ENCODE results near the gene AXL. TPM values are rescaled to one million over a fixed set of nuclear protein-coding genes. Genes with fewer than 3 reads are reported as not detected.

Gene AXL
- total RNA-seq, 1 experiment from 2014 or later, result 236 TPM

- Histone ChIP-seq H3K4me2 (no peak overlapping the region), H3K4me1 (replicated peaks; ENCODE audit: insufficient read depth) (peaks cover 17% of the 10 kb centered on the region), H3K27ac (no peak overlapping the region), H3K9me2 (ENCODE audit: insufficient read depth) (no peaks in the 10 kb centered on the region), H4K20me1 (ENCODE audit: insufficient read depth) (no peaks in the 10 kb centered on the region), H3K36me3 (ENCODE audit: low read depth) (no peaks in the 10 kb centered on the region), H2AFZ (no peak overlapping the region), H3F3A (ENCODE audit: insufficient read depth, low read depth) (peaks cover 15% of the 10 kb centered on the region; the same call in 1 of the 2 replicates), H3K4me3 (no peak overlapping the region), H3K9me3 (ENCODE audit: insufficient read depth, low read depth) (no peaks in the 10 kb centered on the region), H3K79me2 (ENCODE audit: low read depth) (no peaks in the 10 kb centered on the region), H3K27me3 (ENCODE audit: insufficient read depth, low read depth) (no peaks in the 10 kb centered on the region)
- POLR2A ChIA-PET (ENCODE audit: unreplicated experiment), result no interaction called here
- no peak for TF ChIP-seq CTCF (conservative IDR thresholded peaks at IDR 0.05)
- CTCF ChIA-PET, result no interaction called here
- no peak for DNase-seq
- BruUV-seq (replicated peaks), result no TSS peak
- intact Hi-C loops (cut with micrococcal nuclease; ENCODE audit: unreplicated experiment), result no loop called here
Observed at GRCh38 chr19:41230067-41230857, 11.2 kb downstream of the AXL start.

GRCh38 chr19:41232686-41233085 lies 13.7 kb downstream of the AXL start:
- ChIA-PET POLR2A (ENCODE audit: unreplicated experiment) (no interaction called here), CTCF (no interaction called here)
- H3K9me2 ChIP-seq (ENCODE audit: insufficient read depth), result no peaks in the 10 kb centered on the region
- H3K4me2 ChIP-seq, result no peak overlapping the region
- no peaks in the 10 kb centered on the region for H3K79me2 ChIP-seq (ENCODE audit: low read depth)
- no peaks in the 10 kb centered on the region for H3K4me1 ChIP-seq (replicated peaks; ENCODE audit: insufficient read depth)
- no peaks in the 10 kb centered on the region for H4K20me1 ChIP-seq (ENCODE audit: insufficient read depth)
- no peak overlapping the region for H2AFZ ChIP-seq
- no peaks in the 10 kb centered on the region for H3K27me3 ChIP-seq (ENCODE audit: insufficient read depth, low read depth)
- TF ChIP-seq EZH2 (IDR thresholded peaks at IDR 0.05; ENCODE audit: low read depth), result no peak
- no peak for TF ChIP-seq CTCF (conservative IDR thresholded peaks at IDR 0.05)
- no peaks in the 10 kb centered on the region; the same call in 1 of the 2 replicates for H3F3A ChIP-seq (ENCODE audit: insufficient read depth, low read depth)
- no peak overlapping the region for H3K27ac ChIP-seq
- BruUV-seq (replicated peaks), result no TSS peak
- H3K9me3 ChIP-seq (ENCODE audit: insufficient read depth, low read depth), result no peaks in the 10 kb centered on the region
- H3K36me3 ChIP-seq (ENCODE audit: low read depth), result no peaks in the 10 kb centered on the region
- no peak for DNase-seq
- intact Hi-C loops (cut with micrococcal nuclease; ENCODE audit: unreplicated experiment), result no loop called here
- no peak overlapping the region for H3K4me3 ChIP-seq

- H2AFZ ChIP-seq, result no peak overlapping the region
- CTCF ChIA-PET, result no interaction called here
- no peak for DNase-seq
- H3K4me2 ChIP-seq, result no peak overlapping the region
- intact Hi-C loops (cut with micrococcal nuclease; ENCODE audit: unreplicated experiment), result no loop called here
- H4K20me1 ChIP-seq (ENCODE audit: insufficient read depth), result no peaks in the 10 kb centered on the region
- H3K9me3 ChIP-seq (ENCODE audit: insufficient read depth, low read depth), result no peaks in the 10 kb centered on the region
- BruUV-seq (replicated peaks), result no TSS peak
- POLR2A ChIA-PET (ENCODE audit: unreplicated experiment), result no interaction called here
- H3K36me3 ChIP-seq (ENCODE audit: low read depth), result no peaks in the 10 kb centered on the region
- no peaks in the 10 kb centered on the region for H3K9me2 ChIP-seq (ENCODE audit: insufficient read depth)
- no peaks in the 10 kb centered on the region for H3F3A ChIP-seq (ENCODE audit: insufficient read depth, low read depth)
- TF ChIP-seq CTCF (conservative IDR thresholded peaks at IDR 0.05) (no peak), EZH2 (IDR thresholded peaks at IDR 0.05; ENCODE audit: low read depth) (no peak)
- no peaks in the 10 kb centered on the region for H3K4me1 ChIP-seq (replicated peaks; ENCODE audit: insufficient read depth)
- no peaks in the 10 kb centered on the region for H3K79me2 ChIP-seq (ENCODE audit: low read depth)
- no peaks in the 10 kb centered on the region for H3K27me3 ChIP-seq (ENCODE audit: insufficient read depth, low read depth)
- H3K27ac ChIP-seq, result no peak overlapping the region
- H3K4me3 ChIP-seq, result no peak overlapping the region
Observed at GRCh38 chr19:41233748-41234240, 14.8 kb downstream of the AXL start.
